Astrocyte of the spinal cord (primary cell): ENCODE data around the gene NME7.
"Not testable (repeated sequence)": the region's sequence is repeated elsewhere in the genome, so short reads cannot be mapped to it uniquely, and the experiment has no call there.

Experiments
- DNase-seq: peaks from one replicate; pipeline ENCODE4 v3.0.0; 2011; ENCODE audit warnings: low read depth, low spot score
- H3K4me3 ChIP-seq: 2 replicates; pipeline ENCODE4 v1.5.1; 2011; ENCODE audit warnings: low read depth, mild to moderate bottlenecking, low read length, moderate library complexity
- CTCF ChIP-seq: IDR thresholded peaks from 2 replicates; pipeline ENCODE4 v1.5.1; 2012; ENCODE audit warnings: low read depth, mild to moderate bottlenecking, low read length, inconsistent platforms
- in situ Hi-C: cut with HindIII; loops from 2 replicates; pipeline ENCODE4 v1.10.0; 2017; ENCODE audit warnings: low sequenced_read_pairs

Gene NME7

DNA sequence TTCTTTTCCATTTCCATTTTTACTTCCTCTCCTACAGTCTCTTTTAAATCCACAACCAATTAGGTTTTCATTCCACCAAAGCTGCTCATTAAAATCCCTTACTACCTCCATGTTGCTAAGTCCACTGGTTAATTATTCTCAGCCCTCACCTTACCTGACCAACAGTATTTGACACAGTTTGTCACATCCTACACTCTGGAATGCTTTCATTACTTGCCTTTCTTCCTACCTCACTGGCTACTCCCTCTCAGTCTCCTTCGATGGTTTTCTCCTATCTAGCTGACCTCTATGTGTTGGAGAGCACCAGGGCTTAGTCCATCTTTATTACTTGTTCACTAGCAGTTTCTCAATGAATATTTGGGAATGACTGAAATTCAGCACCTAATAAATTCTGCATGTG, 78.6 kb downstream of the NME7 start:
- no peak for DNase-seq
- in situ Hi-C loops: no loop called here
- TF ChIP-seq CTCF: no peak
- H3K4me3 ChIP-seq: no peak overlapping the region

DNA sequence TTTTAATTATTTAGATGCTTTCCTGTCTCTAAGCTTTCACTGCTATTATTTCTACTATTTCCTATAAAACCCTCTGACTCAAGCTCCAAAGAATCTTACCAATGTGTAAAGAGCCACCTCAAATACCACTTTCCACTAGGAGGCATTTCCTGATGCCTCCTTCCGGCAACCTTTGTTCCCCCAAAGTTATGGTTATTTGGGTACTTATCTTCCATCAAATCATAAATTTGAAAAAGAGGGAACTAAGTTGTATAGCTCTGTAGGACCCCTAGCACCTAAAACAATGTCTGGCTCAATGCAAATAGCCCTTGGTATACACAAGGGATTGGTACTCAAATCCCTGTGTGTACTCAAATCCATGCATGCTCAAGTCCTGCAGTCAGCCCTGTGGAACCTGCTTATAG, 79.6 kb downstream of the NME7 start:
- in situ Hi-C loops: no loop called here

DNA sequence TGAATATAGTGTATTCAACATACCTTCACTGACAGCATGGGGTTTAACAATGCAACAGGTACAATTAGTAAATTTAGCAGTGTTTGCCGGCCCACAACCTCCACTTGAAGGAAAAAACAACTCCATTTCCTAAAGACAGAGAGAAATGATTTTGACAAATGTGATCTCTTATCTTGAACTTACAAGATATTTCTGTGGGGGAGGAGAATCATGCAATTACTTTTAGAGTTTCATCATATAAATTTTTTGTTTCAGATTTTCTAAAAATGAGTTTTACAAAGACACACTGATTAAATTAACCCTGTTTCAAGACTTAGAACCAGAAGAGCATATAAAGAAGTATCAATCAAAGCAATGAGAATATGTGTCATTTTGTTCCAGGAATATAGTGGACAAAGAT, 80.3 kb downstream of the NME7 start:
- in situ Hi-C loops: no loop called here
- DNase-seq: no peak
- TF ChIP-seq CTCF: no peak
- no peak overlapping the region for H3K4me3 ChIP-seq

More for the DNA sequence above, 79.6 kb downstream of the NME7 start:
- peak; percentile 56 for DNase-seq
- TF ChIP-seq CTCF: no peak
- H3K4me3 ChIP-seq: no peak overlapping the region

DNA sequence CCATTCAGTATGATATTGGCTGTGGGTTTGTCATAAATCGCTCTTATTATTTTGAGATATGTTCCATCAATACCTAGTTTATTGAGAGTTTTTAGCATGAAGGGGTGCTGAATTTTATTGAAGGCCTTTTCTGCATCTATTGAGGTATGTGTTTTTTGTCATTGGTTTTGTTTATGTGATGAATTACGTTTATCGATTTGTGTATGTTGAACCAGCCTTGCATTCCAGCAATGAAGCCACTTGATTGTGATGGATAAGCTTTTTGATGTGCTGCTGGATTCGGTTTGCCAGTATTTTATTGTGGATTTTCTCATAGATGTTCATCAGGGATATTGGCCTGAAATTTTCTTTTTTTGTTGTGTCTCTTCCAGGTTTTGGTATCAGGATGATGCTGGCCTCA, 86.0 kb downstream of the NME7 start:
- H3K4me3 ChIP-seq, DNase-seq, in situ Hi-C loops: not testable (repeated sequence)

- TF ChIP-seq CTCF: no peak
- DNase-seq: no peak
- no peak overlapping the region for H3K4me3 ChIP-seq
- in situ Hi-C loops: no loop called here
Observed at GRCh38 chr1:169271098-169271497, 96.5 kb downstream of the NME7 start.

GRCh38 chr1:169266133-169266532, 101.5 kb downstream of the NME7 start:
- TF ChIP-seq CTCF: no peak
- in situ Hi-C loops: no loop called here

GRCh38 chr1:169263059-169263458, 104.5 kb downstream of the NME7 start:
- in situ Hi-C loops: no loop called here
- H3K4me3 ChIP-seq: no peak overlapping the region
- no peak for DNase-seq
- no peak for TF ChIP-seq CTCF

More at GRCh38 chr1:169266133-169266532, 101.5 kb downstream of the NME7 start:
- DNase-seq: no peak
- H3K4me3 ChIP-seq: no peak overlapping the region
